Testis (tissue), 2 donors: Measurements from ENCODE around the gene AFG1L.

Experiments used
- CTCF ChIP-seq, 3 experiments: fragments of 450-650 bp in 2 of 3; fragments of 200-600 bp in 1 of 3; sonication (generic) in 1 of 3; IDR thresholded peaks; one replicate each; pipeline ENCODE4 v1.5.1; 2016 to 2019; ENCODE audit warnings: antibody characterized with exemption in 3 of 3, mild to moderate bottlenecking in 2 of 3, moderate library complexity in 1 of 3
- POLR2A ChIP-seq: fragments of 450-650 bp; IDR thresholded peaks from one replicate; pipeline ENCODE4 v1.6.1; 2017; ENCODE audit warnings: antibody characterized with exemption, mild to moderate bottlenecking, moderate library complexity

GRCh38 chr6:108476847-108477430 lies 182.1 kb downstream of the AFG1L start:
- TF ChIP-seq CTCF (IDR thresholded peaks at IDR 0.05): no peak
- TF ChIP-seq POLR2A: no peak
